ENCODE results near the gene FNBP1L.

Gene FNBP1L

GRCh38 chr1:93554883-93555872, 107.3 kb downstream of the FNBP1L start:
- no peak for TF ChIP-seq CTCF (IDR thresholded peaks at IDR 0.05)
- Mint-ChIP-seq H3K4me3 (no peak overlapping the region), H3K4me1 (peaks cover 43% of the 10 kb centered on the region), H3K36me3 (ENCODE audit: low read depth) (peaks cover 64% of the 10 kb centered on the region), H3K9me3 (peaks cover 23% of the 10 kb centered on the region), H3K27me3 (ENCODE audit: low read depth, poor library complexity) (no peaks in the 10 kb centered on the region), H3K27ac (no peak overlapping the region)
- DNase-seq, result no peak

GRCh38 chr1:93556291-93556690, 108.4 kb downstream of the FNBP1L start:
- no peak overlapping the region for H3K4me3 Mint-ChIP-seq

GRCh38 chr1:93559045-93559444, 111.1 kb downstream of the FNBP1L start:
- Mint-ChIP-seq H3K9me3 (peaks cover 23% of the 10 kb centered on the region), H3K4me1 (peaks cover 10% of the 10 kb centered on the region), H3K27ac (no peak overlapping the region), H3K27me3 (ENCODE audit: low read depth, poor library complexity) (no peaks in the 10 kb centered on the region), H3K36me3 (ENCODE audit: low read depth) (peaks cover 81% of the 10 kb centered on the region), H3K4me3 (no peak overlapping the region)
- DNase-seq, result no peak
- no peak for TF ChIP-seq CTCF (IDR thresholded peaks at IDR 0.05)

More at GRCh38 chr1:93556291-93556690, 108.4 kb downstream of the FNBP1L start:
- Mint-ChIP-seq H3K4me1 (peaks cover 36% of the 10 kb centered on the region), H3K9me3 (peaks cover 23% of the 10 kb centered on the region), H3K27ac (no peak overlapping the region), H3K36me3 (ENCODE audit: low read depth) (peaks cover 66% of the 10 kb centered on the region), H3K27me3 (ENCODE audit: low read depth, poor library complexity) (no peaks in the 10 kb centered on the region)
- no peak for TF ChIP-seq CTCF (IDR thresholded peaks at IDR 0.05)
- no peak for DNase-seq

GRCh38 chr1:93559695-93560094, 111.8 kb downstream of the FNBP1L start:
- Mint-ChIP-seq H3K27ac (no peak overlapping the region), H3K4me3 (no peak overlapping the region), H3K4me1 (peaks cover 3% of the 10 kb centered on the region), H3K27me3 (ENCODE audit: low read depth, poor library complexity) (no peaks in the 10 kb centered on the region), H3K9me3 (peaks cover 23% of the 10 kb centered on the region), H3K36me3 (ENCODE audit: low read depth) (peaks cover 80% of the 10 kb centered on the region)
- DNase-seq, result no peak
- TF ChIP-seq CTCF (IDR thresholded peaks at IDR 0.05), result no peak

GRCh38 chr1:93565496-93566206, 117.7 kb downstream of the FNBP1L start:
- H3K27ac Mint-ChIP-seq, result peak overlapping the region; percentile 20
- H3K27me3 Mint-ChIP-seq (ENCODE audit: low read depth, poor library complexity), result no peaks in the 10 kb centered on the region
- H3K36me3 Mint-ChIP-seq (ENCODE audit: low read depth), result peaks cover 67% of the 10 kb centered on the region
- DNase-seq, result no peak
- no peak for TF ChIP-seq CTCF (IDR thresholded peaks at IDR 0.05)
- no peaks in the 10 kb centered on the region for H3K9me3 Mint-ChIP-seq
- H3K4me3 Mint-ChIP-seq, result no peak overlapping the region
- peaks cover 18% of the 10 kb centered on the region for H3K4me1 Mint-ChIP-seq
